ENCODE results near the gene CDH18. TPM values are rescaled to one million over a fixed set of nuclear protein-coding genes. Genes with fewer than 3 reads are reported as not detected.

CDH18 gene
- total RNA-seq, 1 experiment from 2014 or later, result 0.15 TPM

- Histone ChIP-seq H3K36me3 (ENCODE audit: low read depth, low read length) (no peaks in the 10 kb centered on the region), H3K9me3 (ENCODE audit: low read length) (no peaks in the 10 kb centered on the region), H3K4me2 (ENCODE audit: low read length) (no peak overlapping the region), H3K79me2 (ENCODE audit: low read length) (no peaks in the 10 kb centered on the region), H3K4me3 (ENCODE audit: low read length) (no peak overlapping the region), H3K9ac (ENCODE audit: low read length) (no peak overlapping the region), H4K20me1 (ENCODE audit: low read length) (no peaks in the 10 kb centered on the region), H3K27ac (ENCODE audit: low read length) (no peak overlapping the region), H3K9me2 (replicated peaks; ENCODE audit: low read length) (no peaks in the 10 kb centered on the region), H3K4me1 (ENCODE audit: insufficient read depth, low read length) (peaks cover under 1% of the 10 kb centered on the region; the same call in 1 of the 2 replicates), H2AFZ (ENCODE audit: low read length) (no peak overlapping the region), H3K27me3 (ENCODE audit: low read length) (no peaks in the 10 kb centered on the region), H3F3A (ENCODE audit: low read length, unreplicated experiment) (no peaks in the 10 kb centered on the region)
- POLR2A ChIA-PET (ENCODE audit: unreplicated experiment), result no interaction called here
- TF ChIP-seq CTCF (conservative IDR thresholded peaks at IDR 0.05; ENCODE audit: low read depth, low read length), result no peak
- intact Hi-C loops (cut with micrococcal nuclease), result no loop called here
- CTCF ChIA-PET, result no interaction called here
- DNase-seq, result no peak
- ATAC-seq, result no peak
- no TSS peak for BruUV-seq (replicated peaks)
Observed at GRCh38 chr5:20029266-20029665, 41.3 kb upstream of the CDH18 start.

- Histone ChIP-seq H3K27me3 (ENCODE audit: low read length) (no peaks in the 10 kb centered on the region), H3K4me2 (ENCODE audit: low read length) (no peak overlapping the region), H3K36me3 (ENCODE audit: low read depth, low read length) (no peaks in the 10 kb centered on the region), H2AFZ (ENCODE audit: low read length) (no peak overlapping the region), H3K9me3 (ENCODE audit: low read length) (no peaks in the 10 kb centered on the region), H3F3A (ENCODE audit: low read length, unreplicated experiment) (no peaks in the 10 kb centered on the region), H3K27ac (ENCODE audit: low read length) (no peak overlapping the region), H3K9ac (ENCODE audit: low read length) (no peak overlapping the region), H3K79me2 (ENCODE audit: low read length) (no peaks in the 10 kb centered on the region), H3K9me2 (replicated peaks; ENCODE audit: low read length) (no peaks in the 10 kb centered on the region), H3K4me3 (ENCODE audit: low read length) (no peak overlapping the region), H3K4me1 (ENCODE audit: insufficient read depth, low read length) (no peaks in the 10 kb centered on the region), H4K20me1 (ENCODE audit: low read length) (no peaks in the 10 kb centered on the region)
- ChIA-PET CTCF (no interaction called here), POLR2A (ENCODE audit: unreplicated experiment) (no interaction called here)
- DNase-seq (no peak), ATAC-seq (no peak)
- intact Hi-C loops (cut with micrococcal nuclease), result no loop called here
- TF ChIP-seq CTCF (conservative IDR thresholded peaks at IDR 0.05; ENCODE audit: low read depth, low read length) (no peak), EZH2phosphoT487 (IDR thresholded peaks at IDR 0.05; ENCODE audit: borderline replicate concordance, low read length) (no peak), EZH2 (IDR thresholded peaks at IDR 0.05; ENCODE audit: low read length, unreplicated experiment) (no peak)
- BruUV-seq (replicated peaks), result no TSS peak
Observed at GRCh38 chr5:20028506-20028905, 40.5 kb upstream of the CDH18 start.

GRCh38 chr5:20023686-20024180, 35.7 kb upstream of the CDH18 start:
- Histone ChIP-seq H2AFZ (ENCODE audit: low read length) (no peak overlapping the region), H4K20me1 (ENCODE audit: low read length) (no peaks in the 10 kb centered on the region), H3K27me3 (ENCODE audit: low read length) (no peaks in the 10 kb centered on the region), H3K36me3 (ENCODE audit: low read depth, low read length) (no peaks in the 10 kb centered on the region), H3K9me3 (ENCODE audit: low read length) (no peaks in the 10 kb centered on the region), H3F3A (ENCODE audit: low read length, unreplicated experiment) (no peaks in the 10 kb centered on the region), H3K4me1 (ENCODE audit: insufficient read depth, low read length) (no peaks in the 10 kb centered on the region), H3K27ac (ENCODE audit: low read length) (no peak overlapping the region), H3K9ac (ENCODE audit: low read length) (no peak overlapping the region), H3K79me2 (ENCODE audit: low read length) (no peaks in the 10 kb centered on the region), H3K4me3 (ENCODE audit: low read length) (no peak overlapping the region), H3K9me2 (replicated peaks; ENCODE audit: low read length) (no peaks in the 10 kb centered on the region), H3K4me2 (ENCODE audit: low read length) (no peak overlapping the region)
- TF ChIP-seq EZH2phosphoT487 (IDR thresholded peaks at IDR 0.05; ENCODE audit: borderline replicate concordance, low read length) (no peak), CTCF (conservative IDR thresholded peaks at IDR 0.05; ENCODE audit: low read depth, low read length) (no peak), EZH2 (IDR thresholded peaks at IDR 0.05; ENCODE audit: low read length, unreplicated experiment) (no peak)
- intact Hi-C loops (cut with micrococcal nuclease), result no loop called here
- no peak for ATAC-seq
- ChIA-PET CTCF (interaction anchor here (0.5 kb wide), 1 partner anchor 549 kb away, joined by 3 read pairs; no protein-coding TSS in a partner anchor), POLR2A (ENCODE audit: unreplicated experiment) (no interaction called here)
- no TSS peak for BruUV-seq (replicated peaks)
- no peak for DNase-seq
